HG02840 (cell line): ENCODE measurements around the gene STUM.
"Not testable (repeated sequence)": the region's sequence is repeated elsewhere in the genome, so short reads cannot be mapped to it uniquely, and the experiment has no call there.

Experiments
- ATAC-seq: cut with Tn5 transposase; IDR thresholded peaks from one replicate; pipeline ENCODE4 v1.9.1; 2021; ENCODE audit warnings: mild to moderate bottlenecking, moderate library complexity, moderate number of reproducible peaks; ENCODE audit not compliant: unreplicated experiment, low FRiP score

The STUM gene

GRCh38 chr1:226617719-226618118, 69.2 kb downstream of the STUM start:
- ATAC-seq = not testable (repeated sequence)

GRCh38 chr1:226618380-226618779, 69.8 kb downstream of the STUM start:
- ATAC-seq = no peak

- ATAC-seq = no peak
These were observed 70.5 kb downstream of the STUM start for GRCh38 chr1:226619031-226619430.

GRCh38 chr1:226622012-226622411, 73.4 kb downstream of the STUM start:
- ATAC-seq = no peak

GRCh38 chr1:226624526-226624925, 76.0 kb downstream of the STUM start:
- no peak for ATAC-seq

GRCh38 chr1:226625326-226625725, 76.8 kb downstream of the STUM start:
- no peak for ATAC-seq

GRCh38 chr1:226625832-226626576, 77.4 kb downstream of the STUM start:
- peak; percentile 32 for ATAC-seq

- peak; percentile 73 for ATAC-seq
These were observed 78.0 kb downstream of the STUM start for GRCh38 chr1:226626577-226626956.

- no peak for ATAC-seq
These were observed 78.6 kb downstream of the STUM start for GRCh38 chr1:226627050-226627755.

- no peak for ATAC-seq
These were observed 79.5 kb downstream of the STUM start for GRCh38 chr1:226627924-226628611.

- no peak for ATAC-seq
These were observed 80.1 kb downstream of the STUM start for GRCh38 chr1:226628612-226629155.

GRCh38 chr1:226629210-226629895, 80.8 kb downstream of the STUM start:
- no peak for ATAC-seq

GRCh38 chr1:226629896-226630550, 81.5 kb downstream of the STUM start:
- ATAC-seq = no peak

GRCh38 chr1:226630592-226630991, 82.0 kb downstream of the STUM start:
- ATAC-seq = no peak

- no peak for ATAC-seq
These were observed 82.9 kb downstream of the STUM start for GRCh38 chr1:226631229-226632000.

- ATAC-seq = no peak
These were observed 83.8 kb downstream of the STUM start for GRCh38 chr1:226632169-226632879.

GRCh38 chr1:226632922-226633351, 84.4 kb downstream of the STUM start:
- ATAC-seq = no peak

GRCh38 chr1:226633541-226634165, 85.1 kb downstream of the STUM start:
- no peak for ATAC-seq
